Measurements from ENCODE around the gene ANGPTL7. TPM values are rescaled to one million over a fixed set of nuclear protein-coding genes. Genes with fewer than 3 reads are reported as not detected.

Gene ANGPTL7
- total and polyA plus RNA-seq, 4 donors, result 0.21 to 0.73 (median 0.37) TPM

GRCh38 chr1:11214698-11215380 lies 25.7 kb downstream of the ANGPTL7 start:
- no peak for TF ChIP-seq CTCF (IDR thresholded peaks at IDR 0.05; ENCODE audit: control extremely low read depth, extremely low read depth)
- Histone ChIP-seq H3K4me1 (ENCODE audit: control insufficient read depth in 5 of 5, insufficient read depth in 5 of 5, low read length in 5 of 5) (no peaks in the 10 kb centered on the region), H3K4me3 (no peak overlapping the region), H3K9me3 (ENCODE audit: control insufficient read depth in 4 of 4, insufficient read depth in 3 of 4, low read length in 3 of 4) (no peaks in the 10 kb centered on the region), H3K27ac (ENCODE audit: low read depth in 1 of 2, low read length in 1 of 2) (no peak overlapping the region), H3K27me3 (ENCODE audit: control insufficient read depth in 3 of 3, insufficient read depth in 3 of 3, low read length in 2 of 3) (no peaks in the 10 kb centered on the region), H3K9ac (ENCODE audit: insufficient read depth in 1 of 2, low read length in 2 of 2) (no peak overlapping the region), H3K36me3 (ENCODE audit: control insufficient read depth in 4 of 4, insufficient read depth in 4 of 4, low read length in 4 of 4) (peaks cover 24 to 54% (median 38%) of the 10 kb centered on the region in 4 donors)
- WGBS, 2 donors, result 72 to 89% methylated on average over 3 of the region's 3 CpGs
- ATAC-seq (ENCODE audit: insufficient read depth, low FRiP score) (no peak), DNase-seq (no peak)

- ATAC-seq (ENCODE audit: insufficient read depth, low FRiP score), result no peak
- no peak for TF ChIP-seq CTCF (IDR thresholded peaks at IDR 0.05; ENCODE audit: control extremely low read depth, extremely low read depth)
- no peaks in the 10 kb centered on the region for H3K4me1 ChIP-seq (ENCODE audit: control insufficient read depth in 5 of 5, insufficient read depth in 5 of 5, low read length in 5 of 5)
- no peak overlapping the region for H3K4me3 ChIP-seq
- no peaks in the 10 kb centered on the region for H3K9me3 ChIP-seq (ENCODE audit: control insufficient read depth in 4 of 4, insufficient read depth in 3 of 4, low read length in 3 of 4)
- H3K27ac ChIP-seq (ENCODE audit: low read depth in 1 of 2, low read length in 1 of 2), result no peak overlapping the region
- H3K27me3 ChIP-seq (ENCODE audit: control insufficient read depth in 3 of 3, insufficient read depth in 3 of 3, low read length in 2 of 3), result no peaks in the 10 kb centered on the region
- peaks cover 22 to 48% (median 36%) of the 10 kb centered on the region in 4 donors for H3K36me3 ChIP-seq (ENCODE audit: control insufficient read depth in 4 of 4, insufficient read depth in 4 of 4, low read length in 4 of 4)
- no peak overlapping the region for H3K9ac ChIP-seq (ENCODE audit: insufficient read depth in 1 of 2, low read length in 2 of 2)
- WGBS, 2 donors, result 92 to 100% methylated on average over 2 of the region's 2 CpGs
- no peak for DNase-seq
Observed at GRCh38 chr1:11215381-11216005, 26.3 kb downstream of the ANGPTL7 start.

GRCh38 chr1:11216074-11216473 lies 26.9 kb downstream of the ANGPTL7 start:
- no peak for DNase-seq

More at GRCh38 chr1:11216074-11216473, 26.9 kb downstream of the ANGPTL7 start:
- H3K4me1 ChIP-seq (ENCODE audit: control insufficient read depth in 5 of 5, insufficient read depth in 5 of 5, low read length in 5 of 5), result no peaks in the 10 kb centered on the region
- H3K27ac ChIP-seq (ENCODE audit: low read depth in 1 of 2, low read length in 1 of 2), result no peak overlapping the region
- no peak overlapping the region for H3K4me3 ChIP-seq
- no peaks in the 10 kb centered on the region for H3K9me3 ChIP-seq (ENCODE audit: control insufficient read depth in 4 of 4, insufficient read depth in 3 of 4, low read length in 3 of 4)
- H3K9ac ChIP-seq (ENCODE audit: insufficient read depth in 1 of 2, low read length in 2 of 2), result no peak overlapping the region
- TF ChIP-seq CTCF (IDR thresholded peaks at IDR 0.05; ENCODE audit: control extremely low read depth, extremely low read depth), result no peak
- 95 to 99% methylated on average over 1 of the region's 1 CpG for WGBS, 2 donors
- ATAC-seq (ENCODE audit: insufficient read depth, low FRiP score), result no peak
- peaks cover 19 to 42% (median 35%) of the 10 kb centered on the region in 4 donors for H3K36me3 ChIP-seq (ENCODE audit: control insufficient read depth in 4 of 4, insufficient read depth in 4 of 4, low read length in 4 of 4)
- no peaks in the 10 kb centered on the region for H3K27me3 ChIP-seq (ENCODE audit: control insufficient read depth in 3 of 3, insufficient read depth in 3 of 3, low read length in 2 of 3)

Data from lung (tissue), 12 donors.